Heart left ventricle (tissue), 13 donors: ENCODE data around the gene LILRA1.

Experiments
- POLR2A ChIP-seq, 2 donors: fragments of 450-650 bp; IDR thresholded peaks; one replicate each; pipeline ENCODE4 v1.6.1; 2017; ENCODE audit warnings: antibody characterized with exemption in 2 of 2, mild to moderate bottlenecking in 2 of 2, moderate library complexity in 2 of 2
- TF ChIP-seq, protein P1 (sequence below), 12 donors: fragments of 200-600 bp; sonication (generic) in 4 of 12; IDR thresholded peaks; one replicate each; pipeline versions ENCODE4 v1.5.0 to v1.8.0; 2018 to 2022; ENCODE audit warnings: antibody characterized with exemption in 12 of 12, mild to moderate bottlenecking in 5 of 12
- donor health status: ischemic (EF 13 %, LVEDD 7.1; RV severe dilation, severe dysfunction).
- donor health status: DM: no; HTN: yes; CAD: no.
- donor health status: DM: no; HTN: no; CAD: no.
- donor health status: ischemic (EF 25% LVEDD 6.9; RV normal size, moderate dysfunction).
- donor health status: ischemic (EF 25% LVEDD 5.7; RV mildly dilated, moderate dysfunction).
- donor health status: ischemic (EF 35%, LVEDD 5.7; RV mildly dilated, moderate dysfunction).
- donor health status: nonischemic (EF 11% LVEDD 7.7; RV severe dilation, severe dysfunction).
- donor health status: DM: yes; HTN: yes; CAD: no.
- donor health status: PGD.
- donor health status: ischemic (EF 29% LVEDD 5.4; RV normal size, mild dysfunction).
- donor health status: nonischemic (EF 23%, LVEDD 6.1; RV moderate dilation, normal function).

DNA sequence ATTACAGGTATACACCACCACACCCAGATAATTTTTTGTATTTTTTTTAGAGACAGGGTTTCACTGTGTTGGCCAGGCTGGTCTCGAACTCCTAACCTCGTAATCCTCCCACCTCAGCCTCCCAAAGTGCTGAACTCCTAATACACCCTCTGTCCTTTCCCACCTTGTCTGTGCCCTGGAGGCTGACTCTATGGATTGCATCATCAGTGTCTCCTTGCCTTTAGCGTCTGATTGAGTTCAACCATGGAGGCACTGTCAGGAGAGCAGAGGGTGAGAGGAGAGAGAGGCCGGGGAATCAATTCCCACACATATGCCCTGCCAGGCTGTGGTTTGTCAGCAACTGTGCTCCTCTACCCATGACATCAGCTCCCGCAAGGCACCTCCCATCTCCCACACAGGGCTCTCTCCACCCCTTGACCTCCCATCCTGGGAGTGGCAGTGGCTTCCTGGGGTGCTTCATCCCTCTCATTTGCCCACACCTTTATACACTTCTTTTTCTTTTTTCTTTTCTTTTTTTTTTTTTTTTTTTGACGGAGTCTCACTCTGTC lies 56.8 kb downstream of the LILRA1 start:
- TF ChIP-seq, protein P1, sequence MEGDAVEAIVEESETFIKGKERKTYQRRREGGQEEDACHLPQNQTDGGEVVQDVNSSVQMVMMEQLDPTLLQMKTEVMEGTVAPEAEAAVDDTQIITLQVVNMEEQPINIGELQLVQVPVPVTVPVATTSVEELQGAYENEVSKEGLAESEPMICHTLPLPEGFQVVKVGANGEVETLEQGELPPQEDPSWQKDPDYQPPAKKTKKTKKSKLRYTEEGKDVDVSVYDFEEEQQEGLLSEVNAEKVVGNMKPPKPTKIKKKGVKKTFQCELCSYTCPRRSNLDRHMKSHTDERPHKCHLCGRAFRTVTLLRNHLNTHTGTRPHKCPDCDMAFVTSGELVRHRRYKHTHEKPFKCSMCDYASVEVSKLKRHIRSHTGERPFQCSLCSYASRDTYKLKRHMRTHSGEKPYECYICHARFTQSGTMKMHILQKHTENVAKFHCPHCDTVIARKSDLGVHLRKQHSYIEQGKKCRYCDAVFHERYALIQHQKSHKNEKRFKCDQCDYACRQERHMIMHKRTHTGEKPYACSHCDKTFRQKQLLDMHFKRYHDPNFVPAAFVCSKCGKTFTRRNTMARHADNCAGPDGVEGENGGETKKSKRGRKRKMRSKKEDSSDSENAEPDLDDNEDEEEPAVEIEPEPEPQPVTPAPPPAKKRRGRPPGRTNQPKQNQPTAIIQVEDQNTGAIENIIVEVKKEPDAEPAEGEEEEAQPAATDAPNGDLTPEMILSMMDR (IDR thresholded peaks at IDR 0.05), result no peak
- TF ChIP-seq POLR2A (IDR thresholded peaks at IDR 0.05), result no peak
